ENCODE results near the gene NAGLU. TPM values are rescaled to one million over a fixed set of nuclear protein-coding genes. Genes with fewer than 3 reads are reported as not detected.
A peak's percentile ranks its signal among the peaks of the same experiment; 100 is the strongest.

The NAGLU gene
- total and polyA plus RNA-seq, 2 of the 13 experiments (the other 11 are each of a cell fraction or from before 2014, with no cell fraction given) = 28.2 to 40.1 TPM

GRCh38 chr17:42536048-42536371 lies at the start of gene NAGLU (continued):
- TF ChIP-seq NR1H2 (CRISPR knock-in tag; IDR thresholded peaks at IDR 0.05; ENCODE audit: borderline replicate concordance, low read depth) (no peak), CBX5 (CRISPR knock-in tag; IDR thresholded peaks at IDR 0.05; ENCODE audit: borderline replicate concordance) (peak; percentile 60; the same call in 1 of the 2 replicates), ZNF513 (CRISPR knock-in tag; conservative IDR thresholded peaks at IDR 0.05) (peak; percentile 30; the same call in 1 of the 2 replicates), JARID2 (CRISPR knock-in tag; IDR thresholded peaks at IDR 0.05; ENCODE audit: insufficient replicate concordance) (no peak), FOXC1 (CRISPR knock-in tag; IDR thresholded peaks at IDR 0.05; ENCODE audit: borderline replicate concordance) (0 out of 2 replicates have a peak, but pooled peaks have one; percentile 56), ZNF670 (CRISPR knock-in tag; IDR thresholded peaks at IDR 0.05; ENCODE audit: borderline replicate concordance) (peak; percentile 69; the same call in 1 of the 2 replicates), ZNF780A (CRISPR knock-in tag; IDR thresholded peaks at IDR 0.05) (no peak), ARID2 (CRISPR knock-in tag; IDR thresholded peaks at IDR 0.05; ENCODE audit: borderline replicate concordance) (no peak), NPAS2 (CRISPR knock-in tag; IDR thresholded peaks at IDR 0.05; ENCODE audit: borderline replicate concordance) (no peak), FOXJ3 (CRISPR knock-in tag; IDR thresholded peaks at IDR 0.05; ENCODE audit: borderline replicate concordance) (0 out of 2 replicates have a peak, but pooled peaks have one; percentile 36), NR2F1 (CRISPR knock-in tag; IDR thresholded peaks at IDR 0.05) (peak in 1 of 2 experiments; percentile 39; a peak in 1 of 4 replicates), ZNF841 (CRISPR knock-in tag; IDR thresholded peaks at IDR 0.05; ENCODE audit: borderline replicate concordance) (0 out of 2 replicates have a peak, but pooled peaks have one; percentile 48), KLF15 (CRISPR knock-in tag; IDR thresholded peaks at IDR 0.05; ENCODE audit: borderline replicate concordance) (peak; percentile 96; the same call in 1 of the 2 replicates), MTA1 (CRISPR knock-in tag; IDR thresholded peaks at IDR 0.05; ENCODE audit: borderline replicate concordance) (no peak; the same call in 1 of the 2 replicates), RFXAP (CRISPR knock-in tag; IDR thresholded peaks at IDR 0.05; ENCODE audit: borderline replicate concordance) (peak; percentile 84), ZNF75D (CRISPR knock-in tag; IDR thresholded peaks at IDR 0.05; ENCODE audit: borderline replicate concordance) (no peak), PAWR (CRISPR knock-in tag; IDR thresholded peaks at IDR 0.05; ENCODE audit: borderline replicate concordance) (no peak), ZFP41 (CRISPR knock-in tag; IDR thresholded peaks at IDR 0.05; ENCODE audit: borderline replicate concordance) (0 out of 2 replicates have a peak, but pooled peaks have one; percentile 14), SALL1 (CRISPR knock-in tag; IDR thresholded peaks at IDR 0.05) (peak; percentile 65), ZNF790 (CRISPR knock-in tag; IDR thresholded peaks at IDR 0.05; ENCODE audit: borderline replicate concordance) (no peak)
- TF ChIP-seq, protein P1, sequence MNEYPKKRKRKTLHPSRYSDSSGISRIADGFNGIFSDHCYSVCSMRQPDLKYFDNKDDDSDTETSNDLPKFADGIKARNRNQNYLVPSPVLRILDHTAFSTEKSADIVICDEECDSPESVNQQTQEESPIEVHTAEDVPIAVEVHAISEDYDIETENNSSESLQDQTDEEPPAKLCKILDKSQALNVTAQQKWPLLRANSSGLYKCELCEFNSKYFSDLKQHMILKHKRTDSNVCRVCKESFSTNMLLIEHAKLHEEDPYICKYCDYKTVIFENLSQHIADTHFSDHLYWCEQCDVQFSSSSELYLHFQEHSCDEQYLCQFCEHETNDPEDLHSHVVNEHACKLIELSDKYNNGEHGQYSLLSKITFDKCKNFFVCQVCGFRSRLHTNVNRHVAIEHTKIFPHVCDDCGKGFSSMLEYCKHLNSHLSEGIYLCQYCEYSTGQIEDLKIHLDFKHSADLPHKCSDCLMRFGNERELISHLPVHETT (CRISPR knock-in tag; conservative IDR thresholded peaks at IDR 0.05) = 0 out of 2 replicates have a peak, but pooled peaks have one; percentile 32

Measured in HepG2 (cell line).